NK-92 (cell line): Measurements from ENCODE around the gene PNMA6A.
"Not testable (repeated sequence)": the region's sequence is repeated elsewhere in the genome, so short reads cannot be mapped to it uniquely, and the experiment has no call there.

Source experiments
- DNase-seq: peaks from one replicate; lab custom pipeline; 2025; ENCODE audit not compliant: unreplicated experiment; lab: John Stamatoyannopoulos, UW

PNMA6A gene

DNA sequence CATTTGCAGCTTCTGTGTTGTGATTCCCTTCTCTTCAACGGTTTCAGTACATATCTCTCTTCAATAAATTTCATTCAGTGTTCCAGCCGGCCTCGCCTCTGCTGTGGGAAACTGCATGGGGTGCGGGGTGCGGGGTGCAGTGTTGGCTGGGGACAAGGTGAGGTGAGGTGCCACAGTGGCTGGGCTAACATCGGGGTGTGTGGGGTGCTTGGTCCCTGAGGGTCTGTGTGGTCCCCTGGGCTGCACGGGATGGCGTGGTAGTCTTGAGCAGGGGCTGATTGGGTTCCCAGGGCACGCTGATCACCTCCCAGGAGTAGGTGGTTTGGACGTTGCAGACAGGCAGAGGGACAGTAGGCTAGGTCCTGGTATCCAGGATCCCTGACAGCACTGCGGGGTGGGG is 2.7 kb downstream of the PNMA6A start:
- DNase-seq = no peak

DNA sequence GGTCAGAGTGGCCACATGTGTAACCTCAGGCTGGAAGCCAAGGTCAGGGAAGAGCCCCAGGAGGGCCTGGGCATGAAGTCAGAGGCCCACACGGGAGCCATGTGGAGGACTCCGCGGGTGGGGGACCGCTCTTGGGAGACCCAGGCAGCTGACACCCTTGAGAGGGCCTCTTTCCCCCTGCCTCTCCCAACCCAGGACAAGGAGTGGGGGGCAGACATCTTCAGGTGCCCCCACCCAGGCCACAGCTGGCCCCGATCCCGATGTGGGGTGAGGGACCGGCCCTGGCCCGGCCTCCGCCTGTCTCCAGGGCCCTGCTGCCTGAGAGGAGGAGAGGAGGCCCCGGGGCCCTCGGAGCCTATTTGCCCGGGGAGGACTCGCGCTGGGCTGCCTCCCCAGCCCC is 3.1 kb downstream of the PNMA6A start:
- DNase-seq = no peak

DNA sequence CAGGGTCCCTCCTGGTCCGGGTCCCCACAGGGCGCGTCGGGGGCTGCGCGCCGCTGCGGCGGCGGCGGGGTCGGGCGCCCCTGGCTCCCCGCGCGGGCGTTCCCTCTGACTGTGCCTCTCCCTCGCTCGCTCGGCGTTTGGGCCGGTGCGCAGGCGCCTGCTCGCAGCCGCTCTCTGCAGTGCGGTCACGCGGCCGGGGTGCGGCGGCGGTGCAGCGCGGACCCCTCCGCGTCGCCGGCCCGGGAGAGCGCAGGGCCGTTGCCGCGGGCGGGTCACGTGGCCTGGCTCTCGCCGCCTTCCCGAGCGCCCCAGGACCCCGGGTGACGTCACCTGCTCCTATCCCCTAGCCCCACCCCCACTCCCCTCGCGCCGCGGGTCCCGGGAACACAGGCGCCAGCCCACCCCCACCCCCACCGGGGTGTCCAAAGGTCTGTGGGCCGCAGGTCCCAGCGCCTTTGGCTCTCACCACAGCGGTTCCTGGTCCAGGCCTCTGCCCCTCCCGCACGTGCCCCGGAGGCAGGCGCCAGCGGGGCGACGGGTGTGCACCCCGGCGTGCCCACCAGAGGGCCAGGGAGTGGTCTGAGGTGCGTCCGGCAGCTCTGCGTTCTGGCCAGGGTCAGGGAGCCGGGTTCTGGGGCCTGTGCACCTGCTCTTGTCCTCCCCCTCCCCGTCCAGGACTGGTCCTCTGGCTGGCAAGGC is 5.3 kb downstream of the PNMA6A start:
- DNase-seq = not testable (repeated sequence)

DNA sequence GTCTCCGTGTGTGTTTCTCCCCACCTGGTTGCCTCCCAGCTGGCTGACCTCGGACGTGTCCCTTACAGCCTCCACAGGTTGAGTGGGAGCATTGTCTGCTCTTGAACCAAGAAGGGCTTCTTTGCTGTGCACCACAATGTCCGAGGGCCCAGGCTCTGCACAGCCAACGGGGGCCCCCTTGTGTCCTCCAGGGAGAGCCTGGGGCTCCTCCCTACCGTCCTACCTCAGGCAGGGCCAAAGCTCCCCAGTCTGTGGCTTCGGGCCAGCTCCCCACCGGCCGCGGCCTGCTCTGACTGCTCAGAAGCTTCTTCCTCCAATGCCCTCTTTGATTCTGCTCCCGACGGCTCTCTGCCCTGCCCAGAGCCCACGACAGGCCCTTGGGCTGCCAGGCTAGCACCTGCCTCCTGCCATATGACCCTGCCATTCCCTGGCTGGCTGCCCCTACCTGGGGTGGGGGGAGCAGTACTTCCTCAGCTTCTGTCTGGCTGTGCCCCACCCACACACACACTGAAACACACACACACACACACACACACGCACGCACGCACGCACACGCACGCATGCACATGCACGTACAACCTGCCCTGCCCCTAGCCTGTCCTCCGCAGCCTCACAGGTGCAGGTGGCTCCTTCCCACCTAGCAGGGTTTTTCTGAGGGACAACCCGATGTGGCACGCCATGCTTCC is 11.1 kb downstream of the PNMA6A start:
- not testable (repeated sequence) for DNase-seq

DNA sequence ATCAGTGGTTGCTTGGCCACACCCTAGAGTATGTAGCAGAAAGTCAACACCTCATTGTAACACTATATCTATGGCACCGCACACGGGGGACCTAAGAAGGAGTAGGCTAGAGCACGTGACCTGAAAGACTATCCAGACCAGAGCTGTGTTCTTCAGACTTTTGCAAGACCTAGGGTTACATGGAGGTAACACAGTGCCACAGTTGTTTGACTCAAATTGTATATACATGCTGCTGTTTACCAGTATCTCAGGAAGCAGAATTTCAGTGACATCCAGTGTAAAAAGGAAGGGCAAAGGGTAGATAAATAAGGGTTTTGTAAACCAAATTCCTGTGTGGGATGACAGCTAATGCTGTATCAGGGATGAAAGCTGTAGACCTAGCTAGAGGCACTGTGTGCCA is 30.2 kb downstream of the PNMA6A start:
- no peak for DNase-seq

DNA sequence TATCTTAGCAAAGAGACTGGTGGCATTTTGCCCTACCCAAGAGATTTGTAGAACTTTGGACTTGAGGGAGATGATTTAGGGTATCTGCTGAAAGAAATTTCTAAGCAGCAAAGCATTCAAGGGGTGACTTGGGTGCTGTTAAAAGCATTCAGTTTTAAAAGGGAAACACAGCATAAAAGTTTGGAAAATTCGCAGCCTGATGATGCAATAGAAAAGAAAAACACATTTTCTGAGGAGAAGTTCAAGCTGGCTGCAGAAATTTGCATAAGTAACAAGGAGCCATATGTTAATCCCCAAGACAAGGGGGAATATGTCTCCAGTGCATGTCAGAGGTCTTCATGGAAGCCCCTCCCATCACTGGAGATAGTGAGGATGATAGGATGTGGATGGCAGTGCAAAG is 32.7 kb downstream of the PNMA6A start:
- not testable (repeated sequence) for DNase-seq

DNA sequence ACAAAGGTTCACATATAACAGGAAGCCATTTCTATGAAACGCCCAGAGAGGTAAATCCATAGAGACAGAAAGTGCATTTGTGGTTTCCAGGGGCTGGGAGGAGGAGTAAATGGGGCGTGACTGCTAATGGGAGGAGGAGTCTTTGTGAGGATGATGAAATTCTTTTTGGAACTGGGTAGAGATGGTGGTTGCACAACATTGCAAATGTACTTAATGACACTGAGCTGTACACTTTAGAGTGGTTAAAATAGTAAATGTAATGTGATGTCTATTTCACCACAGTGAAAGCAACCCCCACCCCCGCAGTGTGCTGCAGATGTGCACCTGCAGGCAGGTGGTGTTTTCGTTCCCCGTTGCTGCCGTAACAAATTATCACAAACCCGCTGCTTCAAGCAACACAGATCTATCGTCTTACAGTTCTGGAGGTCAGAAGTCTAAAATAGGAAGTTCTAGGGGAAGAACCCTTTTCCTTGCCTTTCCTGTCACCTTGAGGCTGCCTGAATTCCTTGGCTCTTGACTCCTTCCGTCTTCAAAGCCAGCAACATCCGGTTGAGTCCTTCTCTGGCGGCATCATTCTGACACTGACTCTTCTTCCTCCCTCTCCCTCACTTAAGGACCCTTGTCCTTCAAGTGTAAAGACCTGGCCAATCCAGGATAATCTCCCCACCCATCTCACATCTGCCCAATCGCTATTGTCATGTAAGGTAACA is 34.0 kb downstream of the PNMA6A start:
- not testable (repeated sequence) for DNase-seq

DNA sequence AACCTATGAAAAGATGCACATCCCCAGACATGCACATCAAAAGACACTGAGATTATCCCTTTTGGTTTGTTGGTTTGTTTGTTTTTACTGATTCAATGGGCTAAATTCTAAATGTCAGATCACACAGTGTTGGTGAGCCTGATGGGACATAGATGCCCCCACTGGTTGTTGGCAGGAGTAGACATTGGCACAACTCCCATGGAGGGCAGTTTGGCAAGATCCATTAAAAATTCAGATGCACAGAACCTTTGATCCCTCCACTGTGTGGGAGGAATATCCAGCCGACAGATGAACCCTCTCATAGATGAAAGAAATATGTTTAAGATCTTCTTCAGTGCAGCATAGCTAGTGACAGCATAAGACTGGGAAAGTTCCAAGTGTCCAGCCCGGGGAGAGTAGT is 38.5 kb downstream of the PNMA6A start:
- not testable (repeated sequence) for DNase-seq

DNA sequence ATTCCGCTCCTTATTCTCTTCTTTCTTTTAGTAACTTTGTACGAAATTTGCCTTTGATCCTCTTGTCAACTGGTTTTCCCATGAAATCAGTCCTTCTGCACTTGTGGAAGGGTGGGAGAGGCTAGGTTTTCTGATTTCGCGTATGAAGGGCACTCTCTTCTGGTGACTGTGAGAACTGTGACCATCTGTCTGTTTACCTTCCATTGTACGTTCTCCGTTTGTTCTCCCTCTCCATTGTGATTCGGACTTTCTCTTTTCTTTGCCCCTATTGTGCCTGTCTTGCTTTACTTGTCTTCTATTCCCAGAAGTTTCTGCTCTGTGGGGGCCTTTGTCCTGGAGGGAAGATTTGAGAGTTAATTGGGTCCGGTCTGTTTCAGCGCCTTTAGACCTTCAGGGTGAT is 41.6 kb downstream of the PNMA6A start:
- DNase-seq = not testable (repeated sequence)

DNA sequence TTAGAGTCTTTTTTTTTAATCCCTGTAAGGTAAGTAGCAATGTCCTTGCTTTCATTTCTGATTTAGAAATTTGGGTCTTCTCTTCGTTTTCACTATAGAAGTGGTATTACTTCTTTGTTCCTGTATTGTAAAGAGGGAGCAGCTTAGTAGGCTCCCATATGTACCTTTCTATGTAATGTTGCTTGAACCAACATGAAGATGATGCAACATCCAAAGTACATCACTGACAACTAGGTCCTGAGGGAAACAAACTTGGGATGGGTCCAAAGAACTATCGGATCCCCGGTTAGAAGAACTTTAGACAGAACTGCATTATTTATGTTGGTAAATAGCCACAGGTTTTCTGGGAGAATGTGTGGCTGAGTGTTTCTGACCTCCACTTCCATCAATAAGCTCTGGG is 45.5 kb downstream of the PNMA6A start:
- not testable (repeated sequence) for DNase-seq

DNA sequence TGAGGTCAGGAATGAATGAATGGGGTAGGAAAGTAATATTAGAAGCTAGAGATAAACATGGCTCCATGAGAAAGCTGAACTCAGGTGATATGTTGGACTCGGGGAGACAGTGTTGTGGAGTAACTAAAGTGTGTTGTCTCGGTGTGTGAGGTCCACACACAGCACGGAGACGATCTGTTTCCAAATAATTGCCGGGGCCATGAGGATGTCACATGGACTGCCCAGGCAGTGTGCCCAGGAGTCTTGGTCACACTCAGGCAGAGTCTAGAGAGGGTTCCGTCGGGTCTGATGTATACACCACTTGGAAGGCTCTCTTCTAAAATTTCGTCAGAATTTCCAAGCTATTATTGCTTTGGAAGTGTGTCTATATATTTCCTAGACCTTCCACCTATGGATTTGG is 48.0 kb downstream of the PNMA6A start:
- not testable (repeated sequence) for DNase-seq

DNA sequence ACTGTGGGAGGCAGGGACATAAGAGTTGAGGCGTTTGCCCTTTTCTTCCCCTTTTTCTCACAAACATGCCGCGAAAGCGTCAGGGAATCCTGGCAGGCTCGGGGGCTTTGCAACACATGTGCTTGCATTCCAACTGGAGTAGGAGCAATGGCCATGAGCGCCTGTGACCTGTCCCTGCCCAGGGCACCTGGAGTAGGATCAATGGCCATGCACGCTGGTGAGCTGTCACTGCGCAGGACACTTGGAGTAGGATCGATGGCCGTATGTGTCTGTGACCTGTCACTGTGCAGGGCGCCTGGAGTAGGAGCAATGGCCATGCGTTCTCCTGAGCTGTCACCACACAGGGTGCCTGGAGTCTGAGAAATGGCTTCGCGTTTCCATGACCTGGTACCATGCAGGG is 51.2 kb downstream of the PNMA6A start:
- not testable (repeated sequence) for DNase-seq
